OCI-LY7 (cell line): ENCODE data around the gene HADHB. TPM values are rescaled to one million over a fixed set of nuclear protein-coding genes. Genes with fewer than 3 reads are reported as not detected.
"Not testable (repeated sequence)": the region's sequence is repeated elsewhere in the genome, so short reads cannot be mapped to it uniquely, and the experiment has no call there.

Experiments used
- BruUV-seq: library from RNA; stranded (reverse); fragments of 400-500 nt; replicated peaks from 2 replicates; lab custom pipeline; 2021; lab: Mats Ljungman, UMichigan
- CTCF ChIA-PET: fragments of 300-600 bp; sonication (Branson Sonifier 250); formaldehyde crosslinking; loops from one replicate; lab custom pipeline; 2022; ENCODE audit warnings: antibody characterized with exemption; ENCODE audit not compliant: unreplicated experiment; lab: Charles Lee
- POLR2A ChIA-PET: fragments of 300-600 bp; sonication (Branson Sonifier 250); formaldehyde crosslinking; loops from one replicate; lab custom pipeline; 2022; ENCODE audit warnings: antibody characterized with exemption; lab: Charles Lee
- DNase-seq: peaks from one replicate; pipeline ENCODE4 v3.0.0-alpha.2; 2015; ENCODE audit warnings: low spot score
- H2AFZ ChIP-seq: fragments of 200-600 bp; sonication (generic), shearing (Covaris generic); 2 replicates; pipeline ENCODE4 v1.6.1; 2014; ENCODE audit warnings: mild to moderate bottlenecking, antibody characterized with exemption, low read length, moderate library complexity
- H3K27ac ChIP-seq: fragments of 200-600 bp; sonication (generic); 2 replicates; pipeline ENCODE4 v1.5.1; 2014; ENCODE audit warnings: mixed run types, low read depth, mild to moderate bottlenecking, moderate library complexity, low read length, inconsistent platforms; ENCODE audit not compliant: poor library complexity, severe bottlenecking
- H3K36me3 ChIP-seq: fragments of 200-600 bp; sonication (generic); 2 replicates; pipeline ENCODE4 v1.6.1; 2014; ENCODE audit warnings: mild to moderate bottlenecking, antibody characterized with exemption, low read length, moderate library complexity, mixed read lengths; ENCODE audit not compliant: insufficient read depth
- H3K4me1 ChIP-seq: fragments of 200-600 bp; sonication (generic); 2 replicates; pipeline ENCODE4 v1.5.1; 2014; ENCODE audit warnings: mild to moderate bottlenecking, low read length; ENCODE audit not compliant: insufficient read depth, poor library complexity, severe bottlenecking
- H3K4me2 ChIP-seq: fragments of 200-600 bp; sonication (generic); 2 replicates; pipeline ENCODE4 v1.6.1; 2014; ENCODE audit warnings: mild to moderate bottlenecking, low read length
- H3K4me3 ChIP-seq: fragments of 200-600 bp; sonication (generic); 2 replicates; pipeline ENCODE4 v1.5.1; 2014; ENCODE audit warnings: mild to moderate bottlenecking, low read depth, low read length; ENCODE audit not compliant: poor library complexity, severe bottlenecking
- H3K79me2 ChIP-seq: fragments of 200-600 bp; sonication (generic); 2 replicates; pipeline ENCODE4 v1.6.1; 2016; ENCODE audit warnings: low read depth, mild to moderate bottlenecking, low read length, moderate library complexity, mixed read lengths; ENCODE audit not compliant: insufficient read depth
- H3K9me2 ChIP-seq: fragments of 200-600 bp; sonication (generic); 2 replicates; pipeline ENCODE4 v1.6.1; 2016; ENCODE audit warnings: mild to moderate bottlenecking, low read length, mixed read lengths; ENCODE audit not compliant: insufficient read depth
- H3K9me3 ChIP-seq: fragments of 200-600 bp; sonication (generic); 2 replicates; pipeline ENCODE4 v1.6.1; 2014; ENCODE audit warnings: mild to moderate bottlenecking, mixed run types, low read length, mixed read lengths
- H4K20me1 ChIP-seq: fragments of 200-600 bp; sonication (generic); 2 replicates; pipeline ENCODE4 v1.6.1; 2014; ENCODE audit warnings: mild to moderate bottlenecking, antibody characterized with exemption, low read length, moderate library complexity, mixed read lengths; ENCODE audit not compliant: insufficient read depth
- EZH2phosphoT487 ChIP-seq: fragments of 200-600 bp; sonication (generic); IDR thresholded peaks from 2 replicates; pipeline ENCODE4 v1.6.1; 2018; ENCODE audit warnings: low read depth, borderline replicate concordance, mild to moderate bottlenecking, mixed run types, antibody characterized with exemption, low read length, moderate library complexity, mixed read lengths
- intact Hi-C: fragments of 100-400 bp; cut with micrococcal nuclease; formaldehyde crosslinking; loops from one replicate; pipeline ENCODE4 v1.10.0; 2022; ENCODE audit not compliant: unreplicated experiment
- total RNA-seq, 2 experiments: library from RNA; depleted of rRNA in 1 of 2; stranded (reverse); fragments of >200 nt in 1 of 2; shearing (Covaris generic) in 1 of 2; gene quantifications; 2 replicates each; pipeline ENCODE4 v1.2.3, GENCODE V29; 2014 to 2022
- TF ChIP-seq, protein P1 (sequence below): fragments of 200-600 bp; sonication (generic); conservative IDR thresholded peaks from 2 replicates; pipeline ENCODE4 v1.5.1; 2014; ENCODE audit warnings: mild to moderate bottlenecking, antibody characterized with exemption, low read length, moderate library complexity, mixed read lengths

The HADHB gene
- total RNA-seq, 2 experiments from 2014 or later, result 35.5 to 55.7 TPM

DNA sequence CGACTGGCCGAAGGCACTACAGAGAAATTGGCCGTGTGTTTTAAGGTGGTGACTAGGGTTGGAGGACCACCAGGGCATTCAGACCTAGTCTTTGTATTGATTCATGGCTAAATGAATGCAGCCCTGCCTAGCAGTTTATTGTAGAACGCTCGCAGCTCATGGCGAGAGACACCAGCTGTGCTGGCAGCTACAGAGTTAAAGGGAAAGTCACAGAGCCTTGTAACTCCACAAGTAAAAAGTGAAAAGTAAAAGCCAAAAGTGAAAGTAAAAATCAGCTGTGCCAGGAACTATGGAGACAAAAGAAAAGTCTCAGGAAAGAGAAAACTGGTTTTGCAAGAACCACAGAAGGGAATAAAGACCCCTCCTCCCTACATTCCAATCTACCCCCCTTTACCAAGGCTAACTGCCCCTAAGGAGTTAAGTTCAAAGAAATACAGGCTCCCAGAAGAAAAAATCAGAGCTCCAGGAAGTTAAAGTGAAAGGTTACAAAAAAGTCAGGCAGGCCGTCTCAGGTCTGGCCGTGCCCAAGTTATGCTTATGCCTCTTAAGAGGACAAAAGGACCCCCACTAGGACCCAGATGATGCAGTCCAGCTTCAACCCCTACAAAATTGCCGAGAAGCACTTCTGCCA lies 54.8 kb downstream of the HADHB start:
- Histone ChIP-seq H3K27ac (no peak overlapping the region), H3K9me3 (no peaks in the 10 kb centered on the region), H3K79me2 (no peaks in the 10 kb centered on the region), H4K20me1 (no peaks in the 10 kb centered on the region), H3K36me3 (no peaks in the 10 kb centered on the region), H3K4me3 (peak overlapping the region; percentile 23), H3K4me2 (peak overlapping the region; percentile 64), H3K9me2 (no peaks in the 10 kb centered on the region), H2AFZ (peak overlapping the region; percentile 75; the same call in 1 of the 2 replicates), H3K4me1 (peaks cover 8% of the 10 kb centered on the region)
- BruUV-seq, result no TSS peak
- DNase-seq, result no peak
- TF ChIP-seq, protein P1, sequence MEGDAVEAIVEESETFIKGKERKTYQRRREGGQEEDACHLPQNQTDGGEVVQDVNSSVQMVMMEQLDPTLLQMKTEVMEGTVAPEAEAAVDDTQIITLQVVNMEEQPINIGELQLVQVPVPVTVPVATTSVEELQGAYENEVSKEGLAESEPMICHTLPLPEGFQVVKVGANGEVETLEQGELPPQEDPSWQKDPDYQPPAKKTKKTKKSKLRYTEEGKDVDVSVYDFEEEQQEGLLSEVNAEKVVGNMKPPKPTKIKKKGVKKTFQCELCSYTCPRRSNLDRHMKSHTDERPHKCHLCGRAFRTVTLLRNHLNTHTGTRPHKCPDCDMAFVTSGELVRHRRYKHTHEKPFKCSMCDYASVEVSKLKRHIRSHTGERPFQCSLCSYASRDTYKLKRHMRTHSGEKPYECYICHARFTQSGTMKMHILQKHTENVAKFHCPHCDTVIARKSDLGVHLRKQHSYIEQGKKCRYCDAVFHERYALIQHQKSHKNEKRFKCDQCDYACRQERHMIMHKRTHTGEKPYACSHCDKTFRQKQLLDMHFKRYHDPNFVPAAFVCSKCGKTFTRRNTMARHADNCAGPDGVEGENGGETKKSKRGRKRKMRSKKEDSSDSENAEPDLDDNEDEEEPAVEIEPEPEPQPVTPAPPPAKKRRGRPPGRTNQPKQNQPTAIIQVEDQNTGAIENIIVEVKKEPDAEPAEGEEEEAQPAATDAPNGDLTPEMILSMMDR, result no peak
- no peak for TF ChIP-seq EZH2phosphoT487
- POLR2A ChIA-PET, result no interaction called here
- CTCF ChIA-PET, result no interaction called here
- intact Hi-C loops, result no loop called here

GRCh38 chr2:26300234-26300925 lies 55.6 kb downstream of the HADHB start:
- ChIA-PET POLR2A (no interaction called here), CTCF (no interaction called here)
- Histone ChIP-seq H3K4me1 (peaks cover 8% of the 10 kb centered on the region), H3K36me3 (no peaks in the 10 kb centered on the region), H3K9me2 (no peaks in the 10 kb centered on the region), H3K9me3 (no peaks in the 10 kb centered on the region), H4K20me1 (no peaks in the 10 kb centered on the region), H3K27ac (no peak overlapping the region), H3K79me2 (no peaks in the 10 kb centered on the region), H3K4me2 (no peak overlapping the region), H2AFZ (0 out of 2 replicates have a peak overlapping the region, but pooled peaks have one; percentile 75), H3K4me3 (no peak overlapping the region)
- intact Hi-C loops, result no loop called here
- no TSS peak for BruUV-seq
- TF ChIP-seq EZH2phosphoT487, result no peak
- TF ChIP-seq, protein P1, result no peak
- DNase-seq, result no peak

- TF ChIP-seq, protein P1, result no peak
- TF ChIP-seq EZH2phosphoT487, result no peak
- H2AFZ ChIP-seq, result no peak overlapping the region
- BruUV-seq, result no TSS peak
- ChIA-PET POLR2A (interaction anchor here (0.5 kb wide), 1 partner anchor 43 kb away, joined by 4 read pairs; no protein-coding TSS in a partner anchor), CTCF (no interaction called here)
- no peaks in the 10 kb centered on the region for H3K9me2 ChIP-seq
- no peaks in the 10 kb centered on the region for H4K20me1 ChIP-seq
- no peak overlapping the region for H3K27ac ChIP-seq
- no peaks in the 10 kb centered on the region for H3K36me3 ChIP-seq
- no peaks in the 10 kb centered on the region for H3K9me3 ChIP-seq
- no peak overlapping the region for H3K4me2 ChIP-seq
- DNase-seq, result no peak
- no peaks in the 10 kb centered on the region for H3K79me2 ChIP-seq
- H3K4me1 ChIP-seq, result peaks cover 8% of the 10 kb centered on the region
- no peak overlapping the region for H3K4me3 ChIP-seq
- intact Hi-C loops, result no loop called here
Measured at GRCh38 chr2:26302846-26303245, 58.1 kb downstream of the HADHB start.

GRCh38 chr2:26305094-26305493 lies 60.4 kb downstream of the HADHB start:
- CTCF ChIA-PET, H2AFZ ChIP-seq, H4K20me1 ChIP-seq, H3K4me3 ChIP-seq, BruUV-seq, intact Hi-C loops, H3K27ac ChIP-seq, H3K36me3 ChIP-seq, H3K4me2 ChIP-seq, H3K9me3 ChIP-seq, DNase-seq, H3K79me2 ChIP-seq, H3K9me2 ChIP-seq, H3K4me1 ChIP-seq: not testable (repeated sequence)
- POLR2A ChIA-PET, result interaction anchor here (0.7 kb wide), 1 partner anchor 10 kb away, joined by 4 read pairs; no protein-coding TSS in a partner anchor
